HG03378 (cell line): ENCODE results near the gene BHLHE40.
A peak's percentile ranks its signal among the peaks of the same experiment; 100 is the strongest.

Source experiments
- ATAC-seq: cut with Tn5 transposase; IDR thresholded peaks from one replicate; pipeline ENCODE4 v1.9.1; 2021; ENCODE audit warnings: mild to moderate bottlenecking, moderate library complexity; ENCODE audit not compliant: unreplicated experiment

BHLHE40 gene

DNA sequence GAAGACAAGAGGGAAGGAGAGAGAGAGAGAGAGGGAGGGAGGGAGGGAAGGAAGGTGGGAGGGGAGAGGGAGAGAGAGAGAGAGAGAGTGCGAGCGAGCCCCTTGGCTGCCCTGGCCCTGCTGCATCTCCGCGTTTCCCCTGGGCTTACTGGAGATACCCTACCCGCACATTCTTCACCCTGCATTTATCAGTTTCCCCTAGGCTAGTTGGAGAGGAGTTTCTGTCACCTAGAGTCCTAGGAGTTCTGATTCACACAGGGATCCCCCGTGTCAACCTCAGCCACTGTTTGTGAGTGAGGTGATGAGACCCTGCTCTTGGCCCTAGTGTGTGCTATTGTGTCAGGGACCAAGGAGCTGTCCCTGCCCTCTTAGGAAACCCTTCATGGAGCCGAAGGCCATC lies 18.7 kb downstream of the BHLHE40 start:
- no peak for ATAC-seq

DNA sequence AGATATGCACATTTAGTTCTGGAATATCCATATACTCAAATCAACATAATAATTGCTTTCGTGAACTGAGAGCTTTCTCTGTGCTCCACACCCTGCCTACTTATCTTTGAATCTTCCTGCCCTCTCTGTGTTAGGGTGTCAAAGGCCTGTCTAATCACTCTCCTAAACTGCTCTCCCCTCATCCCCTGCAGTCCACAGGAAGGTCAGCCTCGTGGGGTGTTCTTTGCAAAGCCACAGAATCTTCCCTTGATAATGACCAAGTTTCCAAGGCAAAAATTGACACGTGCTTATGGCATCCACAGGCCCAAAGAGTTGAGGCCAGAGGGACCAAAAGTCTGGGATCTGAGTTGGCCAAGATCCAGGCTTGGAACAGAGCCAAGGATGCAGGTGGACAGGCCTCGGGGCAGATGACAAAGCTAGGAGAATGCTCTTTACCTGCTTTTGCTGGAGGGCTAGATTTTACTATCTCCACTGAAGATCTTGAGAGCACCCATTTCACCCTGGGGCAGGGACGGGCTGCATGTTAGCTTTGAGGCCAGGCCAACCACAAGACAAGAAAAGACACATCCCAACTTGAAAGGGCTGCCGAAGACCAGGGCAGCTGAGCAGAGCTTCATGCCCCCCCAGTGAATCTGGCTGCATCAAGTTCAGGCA lies 20.4 kb downstream of the BHLHE40 start:
- ATAC-seq: no peak

DNA sequence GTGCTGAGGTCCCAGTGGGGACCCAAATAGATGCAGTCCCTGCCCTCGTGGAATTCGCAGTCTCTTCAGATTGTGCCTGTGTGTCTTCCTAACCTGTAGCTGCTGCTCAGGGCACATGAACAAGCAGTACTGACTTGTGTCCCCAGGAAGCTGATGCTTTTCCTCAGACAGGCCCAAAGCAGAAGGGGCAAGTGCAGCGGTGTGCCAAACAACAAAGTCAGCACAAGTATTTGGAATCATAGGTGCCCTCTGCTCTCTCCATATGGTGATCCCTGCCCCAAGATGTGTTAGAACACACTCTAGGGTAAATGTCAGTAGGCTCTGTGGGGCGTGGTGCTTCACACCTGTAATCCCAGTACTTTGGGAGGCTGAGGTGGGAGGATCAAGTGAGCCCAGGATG lies 21.9 kb downstream of the BHLHE40 start:
- no peak for ATAC-seq

DNA sequence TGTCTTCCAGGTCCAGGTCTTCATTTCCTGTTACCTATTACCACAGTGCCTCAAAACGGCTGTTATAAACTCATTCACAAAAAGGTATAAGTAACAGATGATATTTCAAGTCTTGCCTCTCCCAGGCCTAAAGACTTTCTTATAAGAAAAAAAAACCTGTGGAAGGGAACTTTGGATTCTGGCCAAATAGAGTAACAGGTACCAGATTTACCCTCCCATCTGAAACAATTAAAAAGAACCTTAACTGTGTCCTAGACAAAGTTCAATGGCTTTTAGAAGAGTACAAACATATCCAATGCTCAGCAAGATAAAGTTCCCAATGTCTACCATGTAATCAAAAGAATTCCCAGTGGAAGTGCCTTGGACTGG lies 22.6 kb downstream of the BHLHE40 start:
- ATAC-seq: no peak

DNA sequence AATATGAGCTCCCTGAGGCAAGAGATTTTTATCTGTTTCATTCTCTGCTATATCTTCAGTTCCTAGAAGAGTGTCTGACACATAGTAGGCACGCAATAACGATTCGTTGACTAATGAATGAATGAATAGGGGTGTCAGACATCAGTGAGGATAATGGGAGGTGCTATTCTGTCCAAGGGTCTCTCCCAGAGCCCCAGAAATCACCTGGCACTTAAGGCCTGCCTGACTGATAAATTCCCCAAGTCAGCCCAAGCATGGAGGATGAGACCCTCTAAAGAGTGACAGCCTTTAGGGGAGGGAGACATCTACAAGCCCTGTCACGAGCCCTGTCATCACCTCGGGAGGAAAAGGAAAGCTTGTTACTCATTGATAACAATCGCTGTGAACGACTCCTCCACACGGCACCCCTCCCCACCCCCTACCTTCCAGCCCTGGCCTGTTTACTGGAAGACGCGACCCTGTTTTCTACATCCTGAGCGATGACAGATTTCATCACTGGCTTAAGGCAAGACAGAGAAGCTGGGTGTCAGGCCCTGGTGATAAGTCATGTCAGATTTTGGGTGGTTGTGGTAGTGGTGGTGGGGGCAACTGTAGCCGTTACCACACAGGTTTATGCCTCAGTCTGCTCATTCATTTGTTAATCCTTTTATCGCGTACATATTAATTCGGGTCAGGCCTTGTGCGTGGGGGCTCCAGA lies 23.1 kb downstream of the BHLHE40 start:
- no peak for ATAC-seq

DNA sequence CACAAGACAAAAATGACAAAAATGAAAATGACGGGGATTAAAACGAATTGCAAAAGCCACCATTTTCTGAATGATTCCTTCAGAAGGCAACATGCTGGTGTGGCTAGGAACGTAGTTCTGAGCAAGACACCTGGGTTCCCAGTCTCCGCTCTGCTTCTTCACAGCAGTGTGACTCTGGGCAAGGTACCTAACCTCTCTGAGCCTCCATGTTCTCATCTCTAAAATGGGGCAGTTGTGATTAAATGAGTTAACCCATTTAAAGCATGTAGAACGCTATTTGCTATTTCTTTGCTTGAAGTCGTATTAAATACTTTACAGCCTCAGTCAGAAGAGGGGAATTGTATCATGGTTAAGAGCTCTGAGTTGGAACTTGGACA lies 23.6 kb downstream of the BHLHE40 start:
- ATAC-seq: no peak

GRCh38 chr3:5004319-5005152 lies 25.3 kb downstream of the BHLHE40 start:
- ATAC-seq: no peak

DNA sequence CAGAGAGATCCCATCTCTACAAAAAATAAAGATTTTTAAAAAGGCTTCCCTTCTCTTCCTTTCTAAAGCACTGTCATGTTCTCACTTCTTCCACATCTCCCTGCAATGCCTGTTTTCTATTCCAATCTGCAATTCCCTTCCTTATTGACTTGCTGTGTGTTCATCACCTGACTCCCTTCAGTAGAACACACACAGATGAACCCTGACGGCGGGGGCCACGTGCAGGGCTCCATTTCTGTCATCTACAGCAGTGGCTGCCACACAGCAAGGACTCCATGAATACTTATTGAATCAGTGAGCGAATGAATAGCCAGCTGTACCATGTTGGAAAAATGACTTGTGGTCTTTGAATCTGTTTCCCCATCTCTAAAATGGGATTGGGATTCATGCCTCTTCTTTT lies 26.1 kb downstream of the BHLHE40 start:
- no peak for ATAC-seq

DNA sequence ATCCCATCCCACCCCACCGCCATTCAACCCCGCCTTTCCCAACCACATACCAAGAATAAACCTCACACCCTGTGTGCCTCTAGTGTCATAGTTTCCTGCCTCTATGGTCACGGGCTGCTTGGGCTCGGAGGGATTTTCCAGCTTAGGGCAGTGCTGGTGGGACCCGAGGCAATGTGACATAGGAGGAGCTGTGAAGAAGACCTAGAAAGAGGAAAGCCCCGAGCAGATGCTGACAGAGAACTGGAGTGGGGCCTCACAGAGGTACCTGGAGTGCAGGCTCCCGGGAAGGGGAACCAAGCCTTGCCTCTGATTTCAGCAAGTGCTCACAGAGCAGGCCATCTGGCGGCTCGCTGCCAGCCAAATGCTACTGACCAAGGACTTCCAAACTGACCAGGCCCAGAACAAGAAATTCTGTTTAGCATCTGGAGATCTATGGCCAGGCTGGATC lies 27.5 kb downstream of the BHLHE40 start:
- ATAC-seq: peak; percentile 79

DNA sequence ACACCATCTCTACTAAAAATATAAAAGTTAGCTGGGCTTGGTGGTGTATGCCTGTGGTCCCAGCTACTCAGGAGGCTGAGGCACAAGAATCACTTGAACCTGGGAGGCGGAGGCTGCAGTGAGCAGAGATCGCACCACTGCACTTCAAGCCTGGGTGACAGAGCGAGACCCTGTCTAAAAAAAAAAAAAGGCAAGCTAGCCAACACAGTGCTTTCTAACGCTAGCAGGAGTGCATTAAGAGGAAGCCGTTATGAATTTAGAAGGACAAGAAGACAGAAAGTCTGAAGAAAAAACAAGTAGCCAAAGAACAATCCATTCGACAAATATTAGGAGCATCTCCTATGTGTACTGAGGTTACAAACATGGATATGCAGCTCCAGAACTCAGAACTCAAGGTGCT lies 28.6 kb downstream of the BHLHE40 start:
- no peak for ATAC-seq

DNA sequence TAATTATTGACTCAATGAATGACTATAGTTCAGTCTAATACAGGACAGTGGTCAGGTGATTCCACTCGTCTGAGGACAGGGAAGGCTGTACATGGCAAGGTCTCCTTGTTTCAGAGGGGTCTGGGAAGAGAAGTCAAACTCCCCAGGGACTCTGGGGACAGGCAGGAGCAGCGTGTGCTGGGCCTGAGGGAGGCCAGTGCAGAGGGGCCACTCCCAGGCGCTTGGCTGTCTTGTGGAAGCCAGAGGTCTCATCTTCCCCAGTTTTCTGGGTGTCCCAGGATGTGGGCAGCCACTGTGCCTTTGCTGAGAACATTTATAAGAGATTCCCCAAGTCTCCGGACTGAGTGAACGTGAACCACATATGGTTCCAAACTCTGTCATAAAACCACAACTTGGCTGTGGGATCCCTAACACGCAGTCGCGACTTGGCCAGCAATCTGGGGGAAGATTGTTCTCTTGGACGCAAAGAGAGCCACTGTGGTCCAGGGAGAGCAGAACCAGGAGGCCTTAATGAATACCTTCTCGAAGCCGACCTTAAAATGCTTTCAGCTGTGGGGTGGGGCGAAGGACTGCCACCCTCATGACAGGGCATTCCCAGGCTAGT lies 30.4 kb downstream of the BHLHE40 start:
- no peak for ATAC-seq

- no peak for ATAC-seq
Measured at GRCh38 chr3:5010140-5010539, 30.9 kb downstream of the BHLHE40 start.

DNA sequence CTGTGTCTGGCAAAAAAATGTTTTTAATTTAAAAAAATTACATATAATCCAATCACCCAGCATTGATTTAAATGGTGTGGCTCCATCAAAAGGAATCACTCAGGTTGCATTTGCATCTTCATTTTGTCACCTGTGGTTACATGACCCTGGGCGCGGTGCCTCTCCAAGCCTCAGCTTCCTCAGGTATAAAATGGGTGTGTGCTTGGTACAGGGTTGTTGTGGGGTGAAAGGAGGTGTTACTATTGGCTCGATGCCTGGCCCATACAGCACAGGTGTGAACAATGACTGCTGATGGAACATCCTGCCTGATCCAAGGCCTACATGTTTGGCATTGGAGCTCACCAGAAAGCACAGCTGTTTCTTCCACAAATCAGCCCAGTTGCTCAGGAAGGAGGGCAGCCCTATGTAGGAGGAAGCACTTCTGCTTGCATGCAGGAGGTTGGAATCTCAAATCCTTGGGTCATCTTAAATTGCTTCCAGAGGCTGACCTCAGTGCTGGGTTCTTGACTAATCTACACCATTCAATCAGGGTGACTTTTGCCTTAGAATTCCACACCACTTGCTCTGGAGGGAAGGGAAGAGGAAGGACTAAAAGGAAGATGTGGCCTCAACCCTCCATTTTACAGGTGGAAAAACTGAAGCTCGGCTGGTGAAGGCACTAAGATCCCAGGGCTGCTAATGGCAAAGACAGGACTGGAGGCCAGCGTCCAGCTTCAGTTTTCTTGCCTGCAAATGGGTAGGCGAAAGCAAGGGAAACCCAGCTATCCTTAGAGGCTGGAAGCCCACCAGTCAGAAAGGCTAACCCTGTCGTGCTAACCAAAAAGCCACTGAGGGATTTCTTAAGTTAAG lies 31.7 kb downstream of the BHLHE40 start:
- no peak for ATAC-seq

GRCh38 chr3:5011555-5012256 lies 32.5 kb downstream of the BHLHE40 start:
- peak; percentile 54 for ATAC-seq

DNA sequence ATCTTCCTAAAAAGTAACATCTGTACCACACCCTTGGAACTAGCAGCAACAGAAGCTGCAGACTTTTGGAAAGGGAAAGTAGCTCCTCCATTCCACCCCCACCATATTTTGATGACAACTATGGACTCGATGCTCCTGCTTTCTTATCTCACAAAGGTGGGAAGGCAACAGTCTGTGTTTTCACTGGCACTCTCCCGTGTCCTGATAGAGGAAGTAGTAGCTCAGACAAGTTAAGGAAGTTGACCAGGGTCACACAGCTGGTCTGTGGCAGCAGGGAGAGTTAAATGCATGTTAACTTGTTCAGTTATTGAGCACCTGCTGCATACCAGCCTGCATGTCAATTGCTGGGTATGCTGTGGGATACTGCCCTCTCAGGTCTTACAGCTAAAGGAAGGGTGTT lies 33.1 kb downstream of the BHLHE40 start:
- ATAC-seq: no peak

DNA sequence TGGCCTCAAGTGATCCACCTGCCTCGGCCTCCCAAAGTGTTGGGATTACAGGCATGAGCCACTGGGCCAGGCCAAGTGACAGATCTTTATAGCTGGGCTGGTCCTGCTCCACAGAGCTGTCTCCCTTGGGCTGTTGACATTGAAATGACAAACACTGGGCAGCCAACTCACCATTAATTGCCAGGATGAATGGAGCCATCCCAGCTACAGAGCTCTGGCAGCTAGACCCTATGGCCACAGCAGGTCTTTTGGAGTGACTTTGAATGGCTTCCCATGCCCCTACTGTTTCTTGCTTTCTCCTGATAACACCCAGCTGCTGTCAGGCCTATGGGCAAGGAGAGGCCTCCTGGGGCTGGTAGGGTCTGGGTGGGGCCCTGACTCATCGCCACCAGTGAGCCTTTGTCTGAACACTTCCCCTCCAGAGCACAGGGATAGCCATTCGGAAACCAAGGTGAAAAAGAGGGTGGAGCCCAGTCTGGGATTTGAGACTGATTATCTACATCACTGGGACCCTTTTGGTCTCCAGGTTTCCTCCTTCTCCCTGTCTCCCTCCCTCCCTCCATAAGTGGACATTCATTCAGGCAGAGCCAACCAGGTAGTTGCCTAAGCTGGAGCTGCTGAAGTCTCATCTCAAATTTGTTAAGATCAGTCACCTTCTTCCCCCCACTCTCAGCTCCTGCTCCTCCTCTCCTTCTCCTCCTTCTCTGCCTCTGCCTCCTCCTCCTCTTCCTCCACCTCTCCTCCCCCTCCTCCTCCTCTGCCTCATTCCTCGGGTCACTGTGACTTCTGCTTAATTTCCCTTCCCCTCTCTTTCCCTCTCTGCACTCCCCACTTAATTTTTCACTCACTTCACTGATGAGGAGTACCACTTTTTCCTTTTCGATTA lies 34.0 kb downstream of the BHLHE40 start:
- no peak for ATAC-seq

GRCh38 chr3:5014391-5014790 lies 35.2 kb downstream of the BHLHE40 start:
- no peak for ATAC-seq

GRCh38 chr3:5015056-5015455 lies 35.8 kb downstream of the BHLHE40 start:
- ATAC-seq: no peak
